Measurements from ENCODE around the gene SYCP2. TPM values are rescaled to one million over a fixed set of nuclear protein-coding genes. Genes with fewer than 3 reads are reported as not detected.
A peak's percentile ranks its signal among the peaks of the same experiment; 100 is the strongest.

SYCP2 gene
- total RNA-seq, 1 experiment from 2014 or later = 0.88 TPM

GRCh38 chr20:59938221-59938620 is 4.8 kb upstream of the SYCP2 start:
- H3K27me3 ChIP-seq (replicated peaks; ENCODE audit: insufficient read depth, low read depth, low read length, poor library complexity) = no peaks in the 10 kb centered on the region
- H3K4me1 ChIP-seq (ENCODE audit: insufficient read depth, low read length, poor library complexity, severe bottlenecking) = peaks cover 16% of the 10 kb centered on the region
- BruUV-seq (replicated peaks) = no TSS peak
- CTCF ChIA-PET = no interaction called here
- H3K4me3 ChIP-seq (ENCODE audit: low read depth, low read length, poor library complexity, severe bottlenecking) = no peak overlapping the region
- DNase-seq (ENCODE audit: low spot score) = no peak
- TF ChIP-seq CTCF (conservative IDR thresholded peaks at IDR 0.05; ENCODE audit: low read depth, low read length) = no peak
- TF ChIP-seq EZH2 (IDR thresholded peaks at IDR 0.05; ENCODE audit: borderline replicate concordance, low read depth, low read length, poor library complexity, severe bottlenecking) = no peak
- peaks cover 12% of the 10 kb centered on the region for H3K36me3 ChIP-seq (ENCODE audit: insufficient read depth, low read length, poor library complexity, severe bottlenecking)
- POLR2A ChIA-PET (ENCODE audit: low non-redundant PET) = interaction anchor here (0.6 kb wide), 1 partner anchor 935 kb away, joined by 3 read pairs; no protein-coding TSS in a partner anchor
- intact Hi-C loops (cut with micrococcal nuclease; ENCODE audit: unreplicated experiment) = no loop called here
- H3K27ac ChIP-seq (ENCODE audit: low read depth, low read length, poor library complexity, severe bottlenecking) = no peak overlapping the region
- no peaks in the 10 kb centered on the region for H3K9me3 ChIP-seq (ENCODE audit: low read depth, low read length, poor library complexity, severe bottlenecking)

GRCh38 chr20:59937150-59937549 is 3.7 kb upstream of the SYCP2 start:
- Histone ChIP-seq H3K27me3 (replicated peaks; ENCODE audit: insufficient read depth, low read depth, low read length, poor library complexity) (no peaks in the 10 kb centered on the region), H3K4me3 (ENCODE audit: low read depth, low read length, poor library complexity, severe bottlenecking) (no peak overlapping the region), H3K36me3 (ENCODE audit: insufficient read depth, low read length, poor library complexity, severe bottlenecking) (peaks cover 4% of the 10 kb centered on the region), H3K4me1 (ENCODE audit: insufficient read depth, low read length, poor library complexity, severe bottlenecking) (peaks cover 16% of the 10 kb centered on the region), H3K27ac (ENCODE audit: low read depth, low read length, poor library complexity, severe bottlenecking) (peak overlapping the region; percentile 24), H3K9me3 (ENCODE audit: low read depth, low read length, poor library complexity, severe bottlenecking) (no peaks in the 10 kb centered on the region)
- DNase-seq (ENCODE audit: low spot score) = no peak
- ChIA-PET CTCF (no interaction called here), POLR2A (ENCODE audit: low non-redundant PET) (no interaction called here)
- TSS peak; percentile 55 for BruUV-seq (replicated peaks)
- TF ChIP-seq EZH2 (IDR thresholded peaks at IDR 0.05; ENCODE audit: borderline replicate concordance, low read depth, low read length, poor library complexity, severe bottlenecking) (no peak), CTCF (conservative IDR thresholded peaks at IDR 0.05; ENCODE audit: low read depth, low read length) (no peak)
- intact Hi-C loops (cut with micrococcal nuclease; ENCODE audit: unreplicated experiment) = no loop called here

- TF ChIP-seq CTCF (conservative IDR thresholded peaks at IDR 0.05; ENCODE audit: low read depth, low read length) (no peak), EZH2 (IDR thresholded peaks at IDR 0.05; ENCODE audit: borderline replicate concordance, low read depth, low read length, poor library complexity, severe bottlenecking) (no peak)
- intact Hi-C loops (cut with micrococcal nuclease; ENCODE audit: unreplicated experiment) = no loop called here
- H3K27me3 ChIP-seq (replicated peaks; ENCODE audit: insufficient read depth, low read depth, low read length, poor library complexity) = no peaks in the 10 kb centered on the region
- no peak overlapping the region for H3K4me3 ChIP-seq (ENCODE audit: low read depth, low read length, poor library complexity, severe bottlenecking)
- ChIA-PET POLR2A (ENCODE audit: low non-redundant PET) (no interaction called here), CTCF (no interaction called here)
- peaks cover 16% of the 10 kb centered on the region for H3K4me1 ChIP-seq (ENCODE audit: insufficient read depth, low read length, poor library complexity, severe bottlenecking)
- no peak for DNase-seq (ENCODE audit: low spot score)
- BruUV-seq (replicated peaks) = no TSS peak
- H3K27ac ChIP-seq (ENCODE audit: low read depth, low read length, poor library complexity, severe bottlenecking) = no peak overlapping the region
- H3K36me3 ChIP-seq (ENCODE audit: insufficient read depth, low read length, poor library complexity, severe bottlenecking) = no peaks in the 10 kb centered on the region
- H3K9me3 ChIP-seq (ENCODE audit: low read depth, low read length, poor library complexity, severe bottlenecking) = no peaks in the 10 kb centered on the region
Observed at GRCh38 chr20:59936409-59936808, 3.0 kb upstream of the SYCP2 start.

Measured in A673 (cell line).